Fibroblast of lung (primary cell): Measurements from ENCODE around the gene CPA4. TPM values are rescaled to one million over a fixed set of nuclear protein-coding genes. Genes with fewer than 3 reads are reported as not detected.

Experiments
- DNase-seq, 2 donors: peaks; one replicate each; pipeline versions ENCODE4 v3.0.0 to v3.0.0-alpha.2; 2010; ENCODE audit warnings: low read depth in 2 of 2
- H2AFZ ChIP-seq: 2 replicates; pipeline ENCODE4 v1.5.1; 2012; ENCODE audit warnings: low read length, control low read depth, inconsistent platforms
- H3K27ac ChIP-seq: 2 replicates; pipeline ENCODE4 v1.5.1; 2011; ENCODE audit warnings: low read length, control low read depth; ENCODE audit not compliant: insufficient read depth
- H3K27me3 ChIP-seq: 2 replicates; pipeline ENCODE4 v1.5.1; 2011; ENCODE audit warnings: mild to moderate bottlenecking, low read length; ENCODE audit not compliant: control insufficient read depth, insufficient read depth
- H3K36me3 ChIP-seq: 2 replicates; pipeline ENCODE4 v1.5.1; 2011; ENCODE audit warnings: low read length; ENCODE audit not compliant: control insufficient read depth, insufficient read depth
- H3K4me1 ChIP-seq: 2 replicates; pipeline ENCODE4 v1.5.1; 2011; ENCODE audit warnings: low read length; ENCODE audit not compliant: control insufficient read depth, insufficient read depth; ENCODE audit errors: extremely low read depth
- H3K4me2 ChIP-seq: 2 replicates; pipeline ENCODE4 v1.5.1; 2011; ENCODE audit warnings: low read length, control low read depth; ENCODE audit not compliant: insufficient read depth; ENCODE audit errors: extremely low read depth
- H3K4me3 ChIP-seq, 4 experiments: fragments of 200-600 bp in 1 of 4; sonication (generic) in 1 of 4; replicated peaks in 1 of 4; 2 replicates each; pipeline ENCODE4 v1.5.1; 2011 to 2016; ENCODE audit warnings: low read length in 4 of 4, low read depth in 3 of 4, mild to moderate bottlenecking in 3 of 4, control low read depth in 2 of 4, inconsistent platforms in 1 of 4, mixed read lengths in 1 of 4; ENCODE audit not compliant: insufficient read depth in 1 of 4; ENCODE audit errors: control extremely low read depth in 1 of 4
- H3K79me2 ChIP-seq: 2 replicates; pipeline ENCODE4 v1.5.1; 2012; ENCODE audit warnings: mild to moderate bottlenecking, low read length, inconsistent platforms; ENCODE audit not compliant: control insufficient read depth, insufficient read depth
- H3K9ac ChIP-seq: 2 replicates; pipeline ENCODE4 v1.5.1; 2011; ENCODE audit warnings: mild to moderate bottlenecking, low read length, control low read depth; ENCODE audit not compliant: insufficient read depth
- H3K9me3 ChIP-seq: 2 replicates; pipeline ENCODE4 v1.5.1; 2012; ENCODE audit warnings: low read depth, low read length; ENCODE audit not compliant: control insufficient read depth, insufficient read depth
- H4K20me1 ChIP-seq: 2 replicates; pipeline ENCODE4 v1.5.1; 2011; ENCODE audit warnings: low read length; ENCODE audit not compliant: control insufficient read depth, insufficient read depth; ENCODE audit errors: extremely low read depth
- EZH2 ChIP-seq: IDR thresholded peaks from 2 replicates; pipeline ENCODE4 v1.5.1; 2012; ENCODE audit warnings: low read length, control low read depth, mild to moderate bottlenecking; ENCODE audit errors: missing control alignments
- polyA plus RNA-seq, 2 donors: library from polyadenylated mRNA; depleted of rRNA in 1 of 2; stranded (reverse) in 1 of 2; unstranded in 1 of 2; fragments of >200 nt; gene quantifications; 2 replicates each; pipeline ENCODE4 v1.2.1, GENCODE V29; 2011 to 2012; ENCODE audit warnings: missing spikeins in 1 of 2
- total RNA-seq: library from RNA; depleted of rRNA; stranded (reverse); fragments of >200 nt; gene quantifications from 2 replicates; pipeline ENCODE4 v1.2.1, GENCODE V29; 2014
- TF ChIP-seq, protein P1 (sequence below), 2 donors: IDR thresholded peaks in 1 of 2; conservative IDR thresholded peaks in 1 of 2; 1 replicate in 1 of 2; 2 replicates in 1 of 2; pipeline ENCODE4 v1.5.1; 2011 to 2012; ENCODE audit warnings: low read length in 2 of 2, control low read depth in 1 of 2, inconsistent platforms in 1 of 2, low read depth in 1 of 2, mild to moderate bottlenecking in 1 of 2

CPA4 gene
- total and polyA plus RNA-seq, 2 donors (not counting 1 experiment from before 2014, with no cell fraction given) = 6.4 to 48.3 TPM

DNA sequence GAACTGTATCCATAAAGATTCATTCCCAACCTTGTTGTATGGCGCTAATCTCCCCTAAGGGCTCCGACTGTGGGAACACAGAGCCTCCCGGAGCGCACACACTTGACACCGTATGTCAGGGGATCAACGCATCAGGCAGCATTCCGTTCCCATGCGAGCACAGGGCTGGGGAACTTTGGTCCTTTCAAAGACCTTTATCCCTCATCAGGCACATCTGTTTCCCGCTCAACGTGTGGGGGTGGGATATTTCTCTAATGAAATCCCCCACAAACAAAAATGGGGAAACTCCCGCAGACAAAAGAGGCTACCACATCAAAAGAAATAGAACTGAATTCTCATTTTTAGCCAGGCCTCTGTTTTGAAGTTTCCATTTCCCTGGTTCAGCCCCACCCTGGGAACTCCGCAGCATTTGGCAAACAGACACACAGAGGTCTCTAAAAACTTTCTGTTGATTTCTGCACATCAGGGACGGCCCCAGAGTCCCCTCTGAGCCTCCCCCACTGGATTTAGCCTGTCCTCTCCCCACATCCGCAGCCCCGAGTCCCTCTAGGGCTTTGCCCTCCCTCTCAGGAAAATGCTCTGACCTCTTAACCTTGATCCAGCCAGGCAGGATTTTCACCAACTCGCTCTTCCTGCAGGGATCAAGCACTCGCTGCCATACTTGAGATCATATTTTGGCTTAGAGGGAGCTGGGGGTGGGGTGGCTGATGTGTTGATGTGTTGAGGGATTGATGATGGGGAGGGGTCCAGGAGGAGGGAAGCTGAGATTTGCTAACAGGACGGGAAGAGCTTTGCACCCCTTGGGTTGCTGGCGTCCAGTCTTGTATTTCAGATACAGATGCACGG lies 58.2 kb downstream of the CPA4 start:
- no peaks in the 10 kb centered on the region for H3K9me3 ChIP-seq
- H4K20me1 ChIP-seq = no peaks in the 10 kb centered on the region
- no peaks in the 10 kb centered on the region for H3K27me3 ChIP-seq
- peak overlapping the region; percentile 79 for H3K27ac ChIP-seq
- no peak overlapping the region for H3K4me3 ChIP-seq
- peak in 1 of 2 donors; percentile 68 for DNase-seq
- peaks cover 36% of the 10 kb centered on the region for H3K4me1 ChIP-seq
- peak overlapping the region; percentile 24 for H2AFZ ChIP-seq
- peak overlapping the region; percentile 32 for H3K9ac ChIP-seq
- H3K36me3 ChIP-seq = no peaks in the 10 kb centered on the region
- no peaks in the 10 kb centered on the region for H3K79me2 ChIP-seq
- no peak overlapping the region for H3K4me2 ChIP-seq
- TF ChIP-seq EZH2 = no peak
- TF ChIP-seq, protein P1, sequence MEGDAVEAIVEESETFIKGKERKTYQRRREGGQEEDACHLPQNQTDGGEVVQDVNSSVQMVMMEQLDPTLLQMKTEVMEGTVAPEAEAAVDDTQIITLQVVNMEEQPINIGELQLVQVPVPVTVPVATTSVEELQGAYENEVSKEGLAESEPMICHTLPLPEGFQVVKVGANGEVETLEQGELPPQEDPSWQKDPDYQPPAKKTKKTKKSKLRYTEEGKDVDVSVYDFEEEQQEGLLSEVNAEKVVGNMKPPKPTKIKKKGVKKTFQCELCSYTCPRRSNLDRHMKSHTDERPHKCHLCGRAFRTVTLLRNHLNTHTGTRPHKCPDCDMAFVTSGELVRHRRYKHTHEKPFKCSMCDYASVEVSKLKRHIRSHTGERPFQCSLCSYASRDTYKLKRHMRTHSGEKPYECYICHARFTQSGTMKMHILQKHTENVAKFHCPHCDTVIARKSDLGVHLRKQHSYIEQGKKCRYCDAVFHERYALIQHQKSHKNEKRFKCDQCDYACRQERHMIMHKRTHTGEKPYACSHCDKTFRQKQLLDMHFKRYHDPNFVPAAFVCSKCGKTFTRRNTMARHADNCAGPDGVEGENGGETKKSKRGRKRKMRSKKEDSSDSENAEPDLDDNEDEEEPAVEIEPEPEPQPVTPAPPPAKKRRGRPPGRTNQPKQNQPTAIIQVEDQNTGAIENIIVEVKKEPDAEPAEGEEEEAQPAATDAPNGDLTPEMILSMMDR (conservative IDR thresholded peaks at IDR 0.05 in 1 of 2, IDR thresholded peaks at IDR 0.05 in 1 of 2; ENCODE audit: low read depth in 1 of 2, low read length in 2 of 2) = no peak

DNA sequence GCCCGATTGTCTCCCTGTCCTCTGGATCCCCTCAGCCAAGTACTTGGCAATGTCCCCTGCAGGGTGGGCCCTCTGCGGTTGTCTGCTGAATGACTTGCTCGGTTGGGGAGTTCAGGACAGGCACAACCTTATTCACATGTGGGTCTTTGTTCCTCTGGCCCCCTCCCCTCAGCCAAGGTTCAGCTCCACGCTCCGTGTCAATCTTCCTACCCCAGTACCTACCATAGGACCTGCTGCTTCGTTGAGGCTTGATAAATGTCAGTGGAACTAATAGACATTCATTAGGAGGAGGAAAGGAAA lies 58.8 kb downstream of the CPA4 start:
- Histone ChIP-seq H3K4me3 (no peak overlapping the region), H3K27me3 (no peaks in the 10 kb centered on the region), H3K27ac (peak overlapping the region; percentile 79), H3K4me1 (peaks cover 40% of the 10 kb centered on the region), H3K79me2 (no peaks in the 10 kb centered on the region), H3K4me2 (no peak overlapping the region), H4K20me1 (no peaks in the 10 kb centered on the region), H2AFZ (peak overlapping the region; percentile 1), H3K9me3 (no peaks in the 10 kb centered on the region), H3K36me3 (no peaks in the 10 kb centered on the region), H3K9ac (no peak overlapping the region)
- TF ChIP-seq, protein P1 (conservative IDR thresholded peaks at IDR 0.05 in 1 of 2, IDR thresholded peaks at IDR 0.05 in 1 of 2; ENCODE audit: low read depth in 1 of 2, low read length in 2 of 2) = no peak
- TF ChIP-seq EZH2 = no peak
- DNase-seq = no peak

DNA sequence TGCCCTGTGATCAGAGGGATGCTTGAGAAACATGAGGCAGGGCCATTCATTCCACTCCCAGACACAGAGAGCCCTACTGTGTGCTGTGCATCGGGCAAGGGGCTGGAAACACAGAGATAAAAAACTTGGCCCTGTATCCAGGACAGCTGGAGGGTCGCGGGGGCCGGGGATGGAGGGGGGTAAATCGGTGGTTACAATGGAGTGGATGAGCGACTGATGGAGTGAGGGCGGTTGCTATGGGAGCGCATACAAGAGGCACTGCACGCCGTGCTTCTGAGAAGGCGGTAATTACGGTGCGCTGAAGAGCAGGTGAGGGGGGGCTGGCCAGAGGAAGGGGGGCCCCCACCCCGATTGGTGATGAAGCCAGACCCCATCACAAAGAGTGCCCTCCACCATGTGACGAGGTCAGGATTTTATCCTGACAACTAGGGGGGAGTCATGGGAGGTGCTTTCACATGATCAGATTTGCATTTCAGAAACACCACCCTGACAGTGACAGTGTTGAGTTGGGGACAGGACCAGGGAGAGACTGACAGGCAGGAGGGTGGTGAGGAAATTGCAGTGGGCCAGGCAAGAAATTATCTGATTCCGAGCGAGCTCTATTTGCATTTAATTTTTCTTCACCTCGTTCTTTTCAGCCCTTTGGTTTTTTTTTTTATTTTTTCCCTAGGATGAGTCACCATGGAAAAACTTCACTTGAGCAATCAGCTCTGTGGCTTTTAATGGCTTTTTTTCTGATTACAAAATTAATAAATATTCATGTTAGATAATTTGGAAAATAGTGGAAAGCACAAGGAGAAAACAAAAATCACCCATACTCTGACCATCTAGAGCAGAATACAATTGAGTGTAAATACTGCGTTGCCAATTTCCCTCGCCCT lies 59.5 kb downstream of the CPA4 start:
- peak overlapping the region; percentile 81 for H3K27ac ChIP-seq
- H3K4me2 ChIP-seq = peak overlapping the region; percentile 88
- peaks cover 41% of the 10 kb centered on the region for H3K4me1 ChIP-seq
- peak; percentile 69 to 86 for DNase-seq
- H3K36me3 ChIP-seq = no peaks in the 10 kb centered on the region
- H3K79me2 ChIP-seq = no peaks in the 10 kb centered on the region
- TF ChIP-seq, protein P1 (conservative IDR thresholded peaks at IDR 0.05 in 1 of 2, IDR thresholded peaks at IDR 0.05 in 1 of 2; ENCODE audit: low read depth in 1 of 2, low read length in 2 of 2) = no peak
- TF ChIP-seq EZH2 = no peak
- no peaks in the 10 kb centered on the region for H3K9me3 ChIP-seq
- H4K20me1 ChIP-seq = no peaks in the 10 kb centered on the region
- peak overlapping the region in 1 of 4 experiments; percentile 11 for H3K4me3 ChIP-seq
- peak overlapping the region; percentile 54 for H2AFZ ChIP-seq
- no peaks in the 10 kb centered on the region for H3K27me3 ChIP-seq
- H3K9ac ChIP-seq = peak overlapping the region; percentile 51
